Gastroesophageal sphincter (tissue), 4 donors: ENCODE measurements around the gene HLA-DPB1. TPM values are rescaled to one million over a fixed set of nuclear protein-coding genes. Genes with fewer than 3 reads are reported as not detected.
A peak's percentile ranks its signal among the peaks of the same experiment; 100 is the strongest.

Source experiments
- ATAC-seq: fragments of 150-250 bp; one replicate; pipeline ENCODE4 v1.9.1; 2016; ENCODE audit warnings: mild to moderate bottlenecking, moderate library complexity
- H3K27ac ChIP-seq, 4 donors: fragments of 200-600 bp; sonication (generic) in 3 of 4; 1 replicate in 3 of 4; 2 replicates in 1 of 4; pipeline ENCODE4 v1.5.1; 2016 to 2019
- H3K27me3 ChIP-seq: fragments of 200-600 bp; sonication (generic); one replicate; pipeline ENCODE4 v1.5.1; 2019
- H3K36me3 ChIP-seq, 2 donors: fragments of 200-600 bp; sonication (generic); one replicate each; pipeline ENCODE4 v1.5.1; 2019; ENCODE audit warnings: control low read depth in 1 of 2
- H3K4me1 ChIP-seq, 3 donors: fragments of 200-600 bp; sonication (generic); 1 replicate in 2 of 3; 2 replicates in 1 of 3; pipeline ENCODE4 v1.5.1; 2016 to 2019; ENCODE audit warnings: control low read depth in 2 of 3
- H3K4me3 ChIP-seq, 2 donors: fragments of 200-600 bp; sonication (generic); one replicate each; pipeline ENCODE4 v1.5.1; 2019; ENCODE audit warnings: mild to moderate bottlenecking in 1 of 2, moderate library complexity in 1 of 2
- H3K9me3 ChIP-seq, 3 donors: fragments of 200-600 bp; sonication (generic); one replicate each; pipeline ENCODE4 v1.5.1; 2017 to 2019; ENCODE audit warnings: control low read depth in 2 of 3
- EP300 ChIP-seq: sonication (generic); formaldehyde crosslinking; IDR thresholded peaks from one replicate; pipeline ENCODE4 v1.6.1; 2017; ENCODE audit warnings: antibody characterized with exemption, mild to moderate bottlenecking
- POLR2A ChIP-seq, 2 donors: fragments of 450-650 bp; IDR thresholded peaks; one replicate each; pipeline ENCODE4 v1.6.1; 2017; ENCODE audit warnings: antibody characterized with exemption in 2 of 2, mild to moderate bottlenecking in 2 of 2, moderate library complexity in 1 of 2
- POLR2AphosphoS5 ChIP-seq: sonication (generic); formaldehyde crosslinking; IDR thresholded peaks from one replicate; pipeline ENCODE4 v1.6.1; 2017; ENCODE audit warnings: antibody characterized with exemption
- WGBS, 2 donors: methylation state at CpG; one replicate each; pipeline ENCODE4 v1.1.5; 2018; ENCODE audit warnings: low coverage in 1 of 2; 5-methylcytosine and 5-hydroxymethylcytosine counted together
- total RNA-seq, 4 donors: library from RNA; depleted of rRNA; stranded (reverse); fragments of >200 nt; gene quantifications; one replicate each; pipeline ENCODE4 v1.1.0, GENCODE V29; 2016
- TF ChIP-seq, protein P1 (sequence below), 4 experiments: fragments of 200-600 bp in 2 of 4; fragments of 450-650 bp in 2 of 4; sonication (generic) in 1 of 4; IDR thresholded peaks; one replicate each; pipeline ENCODE4 v1.5.1; 2017 to 2019; ENCODE audit warnings: antibody characterized with exemption in 4 of 4, mild to moderate bottlenecking in 2 of 4, moderate library complexity in 2 of 4

Gene HLA-DPB1
- total RNA-seq, 4 donors from 2014 or later, result 32.1 to 86.3 (median 66.9) TPM

DNA sequence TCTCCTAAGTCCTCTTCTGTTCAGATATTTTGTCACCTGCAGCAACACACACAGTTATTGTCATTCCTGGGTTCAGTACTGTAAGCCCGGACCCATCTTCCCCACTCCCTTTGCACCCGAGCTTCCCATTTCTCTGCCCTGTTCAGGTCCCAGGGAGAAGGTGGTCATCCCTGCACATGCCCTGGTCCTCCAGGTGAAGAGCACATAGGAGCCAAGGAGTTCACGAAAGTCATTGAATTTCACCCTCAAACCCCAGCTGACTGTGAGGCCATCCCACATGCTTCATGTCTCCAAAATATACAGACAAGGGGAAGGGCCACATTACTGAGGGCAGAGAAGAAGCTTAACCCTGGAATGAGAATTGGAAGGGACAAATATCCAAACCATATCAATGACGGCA is 10.5 kb upstream of the HLA-DPB1 start:
- H3K4me3 ChIP-seq, result no peak overlapping the region
- ATAC-seq, result no peak

DNA sequence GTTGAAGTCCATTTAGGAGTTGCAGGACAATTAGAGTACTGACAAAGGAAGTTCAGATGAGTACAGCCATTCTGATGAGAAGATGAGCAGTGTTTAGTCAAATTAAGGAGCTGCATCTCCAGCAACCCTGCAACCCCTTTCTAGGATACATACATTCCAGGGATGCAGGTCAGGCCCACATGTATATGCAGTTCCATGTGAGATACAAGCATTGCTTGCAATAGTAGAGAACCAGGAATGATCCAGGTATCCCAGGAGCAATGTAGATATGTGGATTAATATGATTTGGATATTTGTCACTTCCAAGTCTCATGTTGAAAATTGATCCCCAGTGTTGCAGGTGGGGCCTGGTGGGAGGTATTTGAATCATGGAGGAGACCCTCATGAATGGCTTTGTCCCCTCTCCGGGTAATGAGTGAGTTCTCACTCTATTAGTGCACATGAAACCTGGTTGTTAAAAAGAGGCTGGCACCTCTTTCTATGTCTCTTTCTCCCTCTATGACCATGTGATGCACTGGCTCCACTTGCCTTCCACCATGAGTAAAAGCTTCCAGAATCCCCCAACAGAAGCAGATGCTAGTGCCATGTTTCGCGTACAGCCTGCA is 8.8 kb upstream of the HLA-DPB1 start:
- Histone ChIP-seq H3K9me3 (no peaks in the 10 kb centered on the region), H3K4me3 (no peak overlapping the region), H3K4me1 (no peaks in the 10 kb centered on the region), H3K27ac (no peak overlapping the region), H3K27me3 (no peaks in the 10 kb centered on the region), H3K36me3 (peaks cover 0 to 28% of the 10 kb centered on the region in 2 donors)
- 83 to 92% methylated on average over 2 to 3 of the region's 3 CpGs for WGBS, 2 donors
- TF ChIP-seq, protein P1, sequence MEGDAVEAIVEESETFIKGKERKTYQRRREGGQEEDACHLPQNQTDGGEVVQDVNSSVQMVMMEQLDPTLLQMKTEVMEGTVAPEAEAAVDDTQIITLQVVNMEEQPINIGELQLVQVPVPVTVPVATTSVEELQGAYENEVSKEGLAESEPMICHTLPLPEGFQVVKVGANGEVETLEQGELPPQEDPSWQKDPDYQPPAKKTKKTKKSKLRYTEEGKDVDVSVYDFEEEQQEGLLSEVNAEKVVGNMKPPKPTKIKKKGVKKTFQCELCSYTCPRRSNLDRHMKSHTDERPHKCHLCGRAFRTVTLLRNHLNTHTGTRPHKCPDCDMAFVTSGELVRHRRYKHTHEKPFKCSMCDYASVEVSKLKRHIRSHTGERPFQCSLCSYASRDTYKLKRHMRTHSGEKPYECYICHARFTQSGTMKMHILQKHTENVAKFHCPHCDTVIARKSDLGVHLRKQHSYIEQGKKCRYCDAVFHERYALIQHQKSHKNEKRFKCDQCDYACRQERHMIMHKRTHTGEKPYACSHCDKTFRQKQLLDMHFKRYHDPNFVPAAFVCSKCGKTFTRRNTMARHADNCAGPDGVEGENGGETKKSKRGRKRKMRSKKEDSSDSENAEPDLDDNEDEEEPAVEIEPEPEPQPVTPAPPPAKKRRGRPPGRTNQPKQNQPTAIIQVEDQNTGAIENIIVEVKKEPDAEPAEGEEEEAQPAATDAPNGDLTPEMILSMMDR (IDR thresholded peaks at IDR 0.05), result no peak
- TF ChIP-seq POLR2AphosphoS5, result no peak
- no peak for TF ChIP-seq EP300
- no peak for TF ChIP-seq POLR2A (IDR thresholded peaks at IDR 0.05)
- no peak for ATAC-seq

More for the DNA sequence above, 10.5 kb upstream of the HLA-DPB1 start:
- no peaks in the 10 kb centered on the region for H3K9me3 ChIP-seq
- H3K4me1 ChIP-seq, result no peaks in the 10 kb centered on the region
- WGBS, 2 donors, result 90 to 100% methylated on average over 1 to 3 of the region's 4 CpGs
- TF ChIP-seq EP300 (no peak), POLR2A (IDR thresholded peaks at IDR 0.05) (no peak), POLR2AphosphoS5 (no peak)
- TF ChIP-seq, protein P1 (IDR thresholded peaks at IDR 0.05), result no peak
- H3K27ac ChIP-seq, result peak overlapping the region in 1 of 4 donors; percentile 15
- no peaks in the 10 kb centered on the region for H3K27me3 ChIP-seq
- H3K36me3 ChIP-seq, result peaks cover 0 to 28% of the 10 kb centered on the region in 2 donors

DNA sequence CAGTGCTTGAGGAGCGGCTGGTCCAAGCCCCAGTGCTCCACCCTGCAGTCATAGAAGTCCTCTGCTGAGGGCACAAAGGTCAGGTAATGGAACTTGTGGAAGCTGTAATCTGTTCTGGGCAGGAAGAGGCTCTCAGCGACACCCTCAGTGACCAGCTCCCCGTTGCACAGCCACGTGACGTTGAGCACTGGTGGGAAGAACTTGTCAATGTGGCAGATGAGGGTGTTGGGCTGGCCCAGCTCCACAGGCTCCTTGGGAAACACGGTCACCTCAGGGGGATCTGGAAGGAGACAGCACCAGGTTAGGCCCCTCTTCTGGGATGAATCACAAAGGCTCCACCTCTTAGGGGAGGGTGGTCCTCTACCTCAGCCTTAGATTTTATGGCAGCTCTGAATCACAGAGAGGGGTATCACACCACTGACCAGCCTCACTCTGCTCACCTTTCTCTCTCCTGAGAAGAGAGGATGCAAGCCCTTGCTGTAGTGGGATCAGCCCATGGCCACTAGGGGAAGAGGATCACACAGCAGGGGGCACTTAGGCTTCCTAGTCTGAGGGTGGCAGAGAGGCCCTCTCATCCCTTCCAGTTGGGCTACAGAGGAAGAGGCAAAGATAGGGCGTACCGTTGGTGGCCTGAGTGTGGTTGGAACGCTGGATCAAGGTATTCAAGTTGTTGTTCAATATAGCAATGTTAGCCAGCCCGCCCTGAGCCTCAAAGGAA is 6.6 kb upstream of the HLA-DPB1 start:
- H3K4me3 ChIP-seq, result no peak overlapping the region
- no peaks in the 10 kb centered on the region for H3K9me3 ChIP-seq
- ATAC-seq, result no peak
- no peaks in the 10 kb centered on the region for H3K27me3 ChIP-seq
- no peak overlapping the region for H3K27ac ChIP-seq
- TF ChIP-seq, protein P1 (IDR thresholded peaks at IDR 0.05), result no peak
- TF ChIP-seq EP300 (no peak), POLR2AphosphoS5 (no peak), POLR2A (IDR thresholded peaks at IDR 0.05) (no peak)
- WGBS, 2 donors, result 90 to 98% methylated on average over 5 to 8 of the region's 10 CpGs
- H3K36me3 ChIP-seq, result peaks cover 0 to 28% of the 10 kb centered on the region in 2 donors
- H3K4me1 ChIP-seq, result no peaks in the 10 kb centered on the region

DNA sequence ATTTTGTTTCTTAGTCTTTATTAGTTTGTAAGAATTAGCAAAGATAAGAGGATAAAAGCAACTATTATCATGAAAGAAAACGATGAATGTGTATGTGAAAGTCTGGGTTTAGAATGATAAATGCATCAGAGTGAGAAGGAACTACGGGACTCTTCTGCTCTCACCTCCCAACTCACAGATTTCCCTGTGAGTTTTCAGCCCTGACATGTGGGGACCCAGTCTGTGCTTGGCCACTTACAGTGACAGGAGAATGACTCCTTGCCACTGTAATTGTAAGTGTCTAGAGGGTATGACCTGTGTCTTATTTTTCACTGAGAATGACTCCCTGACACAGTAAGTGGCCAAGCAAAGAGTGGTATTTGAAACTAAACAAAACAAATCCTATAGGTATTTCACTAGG is 4.9 kb upstream of the HLA-DPB1 start:
- Histone ChIP-seq H3K36me3 (peaks cover 0 to 28% of the 10 kb centered on the region in 2 donors), H3K9me3 (no peaks in the 10 kb centered on the region), H3K4me1 (no peaks in the 10 kb centered on the region), H3K27me3 (peaks cover 8% of the 10 kb centered on the region), H3K27ac (no peak overlapping the region), H3K4me3 (no peak overlapping the region)
- WGBS, 2 donors, result 30 to 47% methylated on average over 2 of the region's 2 CpGs
- TF ChIP-seq, protein P1 (IDR thresholded peaks at IDR 0.05), result no peak
- no peak for ATAC-seq

DNA sequence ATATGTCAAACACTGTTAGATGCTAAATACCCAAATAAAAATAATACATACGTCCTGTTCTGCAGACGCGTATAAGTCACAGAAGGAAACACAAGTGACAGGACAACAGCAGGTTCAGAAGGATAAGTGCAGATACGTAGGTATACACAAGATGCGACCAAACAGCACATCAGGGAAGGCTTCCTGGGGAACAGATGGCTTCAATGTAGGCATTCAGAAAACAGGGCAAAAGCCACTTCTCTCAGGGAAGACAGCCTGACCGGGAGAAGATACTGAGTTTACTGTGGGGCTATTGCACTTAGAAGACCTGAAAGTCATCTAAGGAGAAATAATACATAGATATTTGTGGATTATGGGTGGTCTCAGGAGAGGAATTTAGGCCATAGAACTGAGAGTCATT is 4.2 kb upstream of the HLA-DPB1 start:
- Histone ChIP-seq H3K9me3 (no peaks in the 10 kb centered on the region), H3K4me1 (no peaks in the 10 kb centered on the region), H3K4me3 (peak overlapping the region; percentile 4 to 7), H3K27ac (no peak overlapping the region), H3K36me3 (peaks cover 0 to 28% of the 10 kb centered on the region in 2 donors), H3K27me3 (peaks cover 15% of the 10 kb centered on the region)
- no peak for TF ChIP-seq POLR2AphosphoS5
- TF ChIP-seq EP300, result no peak
- TF ChIP-seq, protein P1 (IDR thresholded peaks at IDR 0.05), result no peak
- TF ChIP-seq POLR2A (IDR thresholded peaks at IDR 0.05), result no peak
- WGBS, 2 donors, result 59 to 80% methylated on average over 6 of the region's 6 CpGs
- ATAC-seq, result no peak
